Kidney epithelial cell (primary cell): ENCODE data around the gene E2F3. TPM values are rescaled to one million over a fixed set of nuclear protein-coding genes. Genes with fewer than 3 reads are reported as not detected.

Experiments
- DNase-seq: peaks from one replicate; pipeline ENCODE4 v3.0.0-alpha.2; 2010; ENCODE audit warnings: low read depth
- H3K27me3 ChIP-seq: 2 replicates; pipeline ENCODE4 v1.6.0; 2011; ENCODE audit warnings: low read length; ENCODE audit not compliant: control insufficient read depth, insufficient read depth
- H3K36me3 ChIP-seq: 2 replicates; pipeline ENCODE4 v1.5.1; 2011; ENCODE audit warnings: low read length; ENCODE audit not compliant: control insufficient read depth, insufficient read depth
- H3K4me3 ChIP-seq: 2 replicates; pipeline ENCODE4 v1.5.1; 2011; ENCODE audit warnings: low read depth, mild to moderate bottlenecking, control low read depth, low read length
- CTCF ChIP-seq: IDR thresholded peaks from 2 replicates; pipeline ENCODE4 v1.5.1; 2011; ENCODE audit warnings: mild to moderate bottlenecking, moderate library complexity, low read length, control low read depth, inconsistent platforms; ENCODE audit not compliant: insufficient read depth, poor library complexity, severe bottlenecking
- total RNA-seq: library from RNA; depleted of rRNA; stranded (reverse); fragments of >200 nt; gene quantifications from 2 replicates; pipeline ENCODE4 v1.2.3, GENCODE V29; 2015

The E2F3 gene
- total RNA-seq, 1 donor from 2014 or later = 16.6 TPM

GRCh38 chr6:20532881-20533280 is 131.2 kb downstream of the E2F3 start:
- H3K36me3 ChIP-seq = no peaks in the 10 kb centered on the region
- no peak for DNase-seq
- no peaks in the 10 kb centered on the region for H3K27me3 ChIP-seq
- no peak overlapping the region for H3K4me3 ChIP-seq
- TF ChIP-seq CTCF = no peak

DNA sequence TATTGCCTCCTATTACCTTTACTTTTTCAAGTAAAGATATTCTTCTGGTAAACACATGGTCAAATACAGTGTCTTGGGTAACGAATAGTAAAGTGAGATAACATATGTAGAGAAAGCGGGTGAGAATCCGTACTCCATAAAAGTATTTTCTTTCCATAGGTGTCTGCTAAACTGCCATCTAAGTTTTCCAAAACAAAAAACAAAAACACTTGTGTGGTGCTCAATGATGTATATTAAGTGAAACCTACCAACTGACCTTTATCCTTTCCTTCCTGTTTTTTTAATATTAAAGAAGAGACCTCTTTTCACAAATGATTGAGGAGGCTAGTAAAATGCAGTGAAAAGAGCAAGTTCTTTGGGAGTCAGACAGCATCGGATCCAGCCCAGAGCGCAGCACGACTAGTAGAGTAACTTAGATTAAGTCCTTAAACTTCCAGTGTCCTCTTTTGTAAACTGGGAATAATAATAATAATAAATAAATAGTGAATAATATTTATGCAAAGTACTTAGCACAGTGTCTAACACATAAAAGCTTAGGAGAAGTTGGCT is 132.1 kb downstream of the E2F3 start:
- no peak for DNase-seq
- H3K36me3 ChIP-seq = no peaks in the 10 kb centered on the region
- TF ChIP-seq CTCF = no peak
- no peaks in the 10 kb centered on the region for H3K27me3 ChIP-seq
- peak overlapping the region; percentile 95 for H3K4me3 ChIP-seq

- no peak for TF ChIP-seq CTCF
- H3K36me3 ChIP-seq = no peaks in the 10 kb centered on the region
- no peaks in the 10 kb centered on the region for H3K27me3 ChIP-seq
- peak within 1 kb of the TSS; percentile 95 for H3K4me3 ChIP-seq
- peak; percentile 69 for DNase-seq
Measured at GRCh38 chr6:20534295-20535262, 132.9 kb downstream of the E2F3 start, which contains the start of gene CDKAL1. TSS of gene CDKAL1 (plus strand) at chr6:20534457. CDS start at chr6:20546351, 11,894 bp downstream.

DNA sequence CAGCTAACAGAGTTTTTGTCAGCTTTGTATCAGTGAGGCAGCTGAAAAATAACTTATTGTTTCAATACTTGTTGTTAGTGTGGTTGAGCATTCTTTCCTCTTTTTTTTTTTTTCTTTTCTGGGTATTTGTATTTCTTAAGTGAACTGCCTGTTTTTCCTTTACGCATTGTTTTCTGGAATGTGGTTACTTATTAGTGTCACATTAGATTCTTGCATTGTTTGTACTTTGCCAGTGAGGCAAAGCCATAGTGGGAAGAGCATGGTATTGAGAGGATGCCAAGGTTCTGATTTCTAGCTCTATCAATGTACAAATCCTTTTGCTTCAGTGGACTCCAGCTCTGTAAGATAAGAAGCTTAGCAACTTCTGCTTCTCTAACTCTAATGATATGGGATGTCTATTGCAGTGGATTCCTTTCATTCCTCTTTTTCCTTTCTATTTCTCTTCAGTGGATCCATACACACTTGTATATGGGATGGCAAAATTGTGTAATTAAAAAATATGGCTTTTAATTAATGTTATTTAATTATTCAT is 136.5 kb downstream of the E2F3 start:
- DNase-seq = no peak
- TF ChIP-seq CTCF = no peak
- Histone ChIP-seq H3K27me3 (no peaks in the 10 kb centered on the region), H3K4me3 (no peak overlapping the region), H3K36me3 (no peaks in the 10 kb centered on the region)

DNA sequence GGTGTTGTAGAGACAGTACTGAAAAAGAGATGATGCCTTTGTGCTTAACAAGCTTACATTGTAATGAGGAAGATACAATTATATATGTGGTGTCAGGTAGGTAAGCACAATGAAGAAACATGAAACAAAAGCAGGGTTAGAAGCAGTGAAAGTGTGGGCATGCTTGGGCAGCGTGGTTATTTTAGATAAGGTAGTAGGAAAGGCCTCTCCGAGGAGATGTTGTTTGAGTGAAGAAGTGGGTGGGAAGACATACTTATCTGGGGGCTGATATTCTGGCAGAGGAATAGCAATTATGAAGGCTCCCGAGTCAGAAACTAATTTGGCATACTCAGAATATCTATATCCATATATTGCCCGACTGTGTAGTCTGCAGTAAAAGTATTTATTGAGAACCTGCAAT is 137.2 kb downstream of the E2F3 start:
- no peaks in the 10 kb centered on the region for H3K27me3 ChIP-seq
- DNase-seq = no peak
- no peak overlapping the region for H3K4me3 ChIP-seq
- TF ChIP-seq CTCF = no peak
- H3K36me3 ChIP-seq = no peaks in the 10 kb centered on the region
